ENCODE results near the gene ATP5MC3.

- TF ChIP-seq CTCF (conservative IDR thresholded peaks at IDR 0.05; ENCODE audit: low read depth in 2 of 2) (no peak), POLR2AphosphoS5 (IDR thresholded peaks at IDR 0.05; ENCODE audit: low read depth) (no peak), ZNF331 (CRISPR knock-in tag; IDR thresholded peaks at IDR 0.05; ENCODE audit: low read depth) (no peak)
Observed at GRCh38 chr2:175154661-175155082, 26.8 kb downstream of the ATP5MC3 start.

Data from GM23338 (cell line).